SK-N-MC (cell line): ENCODE measurements around the gene TPR.

Source experiments
- DNase-seq: peaks from one replicate; pipeline ENCODE4 v3.0.0-alpha.2; 2011; ENCODE audit warnings: low read depth, low spot score
- H3K27ac ChIP-seq: fragments of 200-600 bp; sonication (generic); 2 replicates; pipeline ENCODE4 v1.5.1; 2016; ENCODE audit warnings: mixed run types
- H3K36me3 ChIP-seq: fragments of 200-600 bp; sonication (generic); 2 replicates; pipeline ENCODE4 v1.6.1; 2017; ENCODE audit warnings: antibody characterized with exemption, low read length, mixed read lengths; ENCODE audit not compliant: insufficient read depth
- H3K4me3 ChIP-seq: fragments of 200-600 bp; sonication (generic); 2 replicates; pipeline ENCODE4 v1.5.1; 2016
- H3K9ac ChIP-seq: fragments of 200-600 bp; sonication (generic); 2 replicates; pipeline ENCODE4 v1.8.0; 2017; ENCODE audit warnings: mixed run types, mixed read lengths; ENCODE audit not compliant: insufficient read length
- H3K9me3 ChIP-seq: fragments of 200-600 bp; sonication (generic); 2 replicates; pipeline ENCODE4 v1.6.1; 2017; ENCODE audit warnings: low read depth, mild to moderate bottlenecking, antibody characterized with exemption, low read length, moderate library complexity, mixed read lengths
- EZH2 ChIP-seq: fragments of 200-600 bp; sonication (generic); IDR thresholded peaks from one replicate; pipeline ENCODE4 v1.6.1; 2017; ENCODE audit warnings: antibody characterized with exemption
- FOXP2 ChIP-seq: optimal IDR thresholded peaks from 2 replicates; pipeline ENCODE3; 2011; ENCODE audit warnings: mild to moderate bottlenecking, moderate library complexity; ENCODE audit not compliant: insufficient read depth; ENCODE audit errors: extremely low read length, control extremely low read depth
- POLR2AphosphoS5 ChIP-seq: IDR thresholded peaks from 2 replicates; pipeline ENCODE4 v1.6.1; 2012; ENCODE audit warnings: mild to moderate bottlenecking, low read depth, low read length, borderline replicate concordance

TPR gene

DNA sequence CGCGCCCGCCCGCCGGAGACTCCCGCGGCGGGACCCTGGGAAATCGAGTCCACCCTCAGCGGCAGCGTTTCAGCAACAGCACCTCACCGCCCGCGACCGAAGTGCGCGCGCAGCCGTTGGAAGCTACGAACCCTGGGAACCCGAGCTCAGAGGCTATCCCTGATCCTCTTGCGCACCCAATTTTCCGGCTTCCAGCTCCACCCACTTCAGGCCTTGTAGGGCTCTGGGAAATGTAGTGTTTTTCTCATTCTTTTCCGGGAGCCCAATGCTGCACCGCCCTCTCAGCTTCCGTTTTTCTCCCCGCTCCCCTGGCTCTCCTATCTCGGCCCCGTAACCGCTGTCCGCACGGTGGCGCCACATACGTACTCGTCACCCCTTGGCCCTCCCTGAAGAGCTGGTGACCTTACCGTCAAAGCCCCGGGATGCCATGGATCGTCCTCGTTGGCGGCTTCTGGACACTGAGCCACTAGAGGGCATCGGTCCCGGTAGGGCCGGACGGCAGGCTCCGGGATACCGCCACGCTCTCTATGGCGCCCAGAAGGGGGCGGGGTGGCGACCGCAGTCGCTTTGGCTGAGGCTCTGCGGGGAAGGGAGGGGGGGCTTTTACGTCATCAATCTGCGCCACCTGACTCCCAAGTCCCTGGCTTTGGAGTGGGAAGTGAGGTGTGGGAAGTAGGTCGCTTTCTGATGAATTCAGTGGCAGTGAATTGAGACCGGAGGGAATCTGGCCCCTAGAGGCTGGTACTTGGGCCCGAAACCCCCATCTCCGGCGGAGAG is at the start of gene TPR, which contains the start of gene ODR4:
TSS of gene TPR (minus strand) at position 102 of the 777 bp plus-strand sequence. CDS start 225 bp downstream, outside the sequence.
TSS of gene ODR4 (plus strand) at position 687 of the 777 bp plus-strand sequence. CDS start 3,948 bp downstream, outside the sequence.
- Histone ChIP-seq H3K36me3 (peaks cover 43% of the 10 kb centered on the region), H3K9me3 (no peaks in the 10 kb centered on the region), H3K9ac (peak within 1 kb of the TSS; percentile 94), H3K27ac (peak within 1 kb of the TSS; percentile 98), H3K4me3 (peak within 1 kb of the TSS; percentile 96)
- DNase-seq = peak; percentile 99
- TF ChIP-seq POLR2AphosphoS5 (peak; percentile 92), EZH2 (no peak), FOXP2 (no peak)

DNA sequence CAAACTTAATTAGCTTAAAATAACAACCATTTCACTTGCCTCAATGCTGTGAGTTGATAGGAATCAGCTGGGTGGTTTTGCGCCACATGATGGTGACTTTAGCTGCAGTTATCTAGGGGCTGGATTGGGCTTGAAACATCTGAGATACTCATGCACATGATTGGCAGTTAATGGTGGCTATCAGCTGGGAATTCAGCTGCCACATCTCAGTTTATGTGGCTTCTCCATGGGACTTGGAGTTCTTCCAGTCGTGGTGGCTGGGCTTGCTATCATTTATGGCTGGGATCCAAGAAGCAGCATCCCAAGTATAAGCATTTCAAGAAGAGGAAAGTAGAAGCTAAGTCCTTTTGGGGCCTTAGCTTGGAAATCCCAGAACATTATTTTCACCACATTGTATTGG is 49.5 kb upstream of the TPR start:
- no peak overlapping the region for H3K27ac ChIP-seq
- TF ChIP-seq FOXP2 = no peak
- TF ChIP-seq EZH2 = no peak
- TF ChIP-seq POLR2AphosphoS5 = no peak
- H3K4me3 ChIP-seq = no peak overlapping the region
- DNase-seq = no peak
- H3K9ac ChIP-seq = no peak overlapping the region
- peaks cover 5% of the 10 kb centered on the region for H3K36me3 ChIP-seq
- H3K9me3 ChIP-seq = no peaks in the 10 kb centered on the region

DNA sequence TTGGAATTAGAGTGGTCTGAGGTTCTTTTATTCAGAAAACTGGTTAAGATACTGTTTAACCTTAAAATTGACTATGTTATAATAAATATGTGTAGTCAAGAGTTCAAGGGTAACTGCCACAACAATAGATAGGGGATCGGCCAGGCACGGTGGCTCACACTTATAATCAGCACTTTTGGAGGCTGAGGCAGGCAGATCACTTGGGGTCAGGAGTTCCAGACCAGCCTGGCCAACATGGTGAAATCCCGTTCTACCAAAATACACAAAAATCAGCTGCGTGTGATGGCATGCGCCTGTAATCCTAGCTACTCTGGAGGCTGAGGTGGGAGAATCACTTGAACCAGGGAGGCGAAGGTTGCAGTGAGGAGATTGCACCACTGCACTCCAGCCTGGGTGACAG is 46.4 kb upstream of the TPR start:
- DNase-seq = no peak
- TF ChIP-seq POLR2AphosphoS5 (no peak), EZH2 (no peak), FOXP2 (no peak)

DNA sequence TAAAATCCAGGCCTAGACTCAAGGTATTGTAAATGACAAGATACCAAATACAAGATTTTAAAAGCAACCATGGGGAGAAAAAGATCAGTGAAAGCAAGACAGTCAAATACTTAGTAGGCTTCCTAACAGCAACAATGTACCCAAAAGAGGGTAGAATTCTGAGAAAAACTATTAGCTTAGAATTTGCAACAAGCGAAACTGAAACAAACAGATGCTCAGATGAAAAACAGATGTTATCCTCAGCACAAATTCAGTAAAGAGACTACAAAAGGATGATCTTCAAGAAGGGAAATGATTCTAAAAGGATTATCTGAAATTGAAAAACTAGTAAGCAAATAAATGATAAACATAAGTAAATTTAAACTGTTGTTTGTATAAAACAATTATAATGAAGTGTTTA is 45.9 kb upstream of the TPR start:
- Histone ChIP-seq H3K9me3 (no peaks in the 10 kb centered on the region), H3K36me3 (peaks cover 23% of the 10 kb centered on the region), H3K27ac (0 out of 2 replicates have a peak overlapping the region, but pooled peaks have one; percentile 21), H3K9ac (no peak overlapping the region), H3K4me3 (no peak overlapping the region)
- TF ChIP-seq POLR2AphosphoS5 (no peak), EZH2 (no peak), FOXP2 (no peak)
- no peak for DNase-seq

More for the DNA sequence above, 46.4 kb upstream of the TPR start:
- Histone ChIP-seq H3K9ac (no peak overlapping the region), H3K9me3 (no peaks in the 10 kb centered on the region), H3K27ac (no peak overlapping the region), H3K4me3 (no peak overlapping the region), H3K36me3 (peaks cover 23% of the 10 kb centered on the region)

DNA sequence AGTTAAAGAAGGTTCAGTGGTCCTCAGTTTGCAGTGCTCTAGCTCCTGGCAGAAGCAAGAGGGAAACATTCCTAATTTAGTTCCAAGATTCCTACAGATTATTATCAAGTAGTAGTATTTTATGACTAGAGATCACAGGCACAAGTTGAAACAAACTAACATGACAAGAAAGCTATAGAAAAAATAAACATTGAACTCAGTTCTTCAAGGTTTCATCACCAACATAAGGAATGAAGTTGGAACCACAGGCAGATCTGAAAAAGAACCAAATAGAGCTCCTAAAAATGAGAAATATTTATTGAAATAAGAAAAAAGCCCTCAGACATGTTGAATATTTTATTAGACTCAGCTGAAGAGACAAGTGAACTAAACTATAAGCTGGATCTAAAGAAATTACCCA is 45.3 kb upstream of the TPR start:
- no peaks in the 10 kb centered on the region for H3K9me3 ChIP-seq
- H3K36me3 ChIP-seq = peaks cover 23% of the 10 kb centered on the region
- TF ChIP-seq FOXP2 (no peak), EZH2 (no peak), POLR2AphosphoS5 (no peak)
- DNase-seq = no peak
- no peak overlapping the region for H3K27ac ChIP-seq
- no peak overlapping the region for H3K4me3 ChIP-seq
- no peak overlapping the region for H3K9ac ChIP-seq

DNA sequence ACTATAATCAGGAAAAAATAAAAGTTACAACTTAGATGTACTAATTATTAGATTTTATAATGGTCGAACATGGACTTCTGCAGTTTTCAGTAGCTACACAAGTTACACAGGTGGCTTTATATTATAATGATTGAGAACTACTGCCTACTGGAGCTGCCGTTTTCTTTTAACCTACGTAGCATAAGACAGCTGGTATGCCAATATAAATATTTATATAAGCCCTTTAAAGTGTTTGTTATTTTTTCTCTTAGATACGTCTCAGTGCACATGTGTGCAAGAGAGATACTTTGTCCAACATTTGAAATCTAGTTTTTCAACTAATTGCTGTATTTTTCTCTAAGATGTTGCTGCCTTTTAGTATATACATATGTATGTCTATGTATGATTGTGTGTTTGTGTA is 43.5 kb upstream of the TPR start:
- Histone ChIP-seq H3K9ac (no peak overlapping the region), H3K36me3 (peaks cover 26% of the 10 kb centered on the region), H3K27ac (no peak overlapping the region), H3K4me3 (no peak overlapping the region), H3K9me3 (no peaks in the 10 kb centered on the region)
- TF ChIP-seq FOXP2 (no peak), POLR2AphosphoS5 (no peak), EZH2 (no peak)
- no peak for DNase-seq

DNA sequence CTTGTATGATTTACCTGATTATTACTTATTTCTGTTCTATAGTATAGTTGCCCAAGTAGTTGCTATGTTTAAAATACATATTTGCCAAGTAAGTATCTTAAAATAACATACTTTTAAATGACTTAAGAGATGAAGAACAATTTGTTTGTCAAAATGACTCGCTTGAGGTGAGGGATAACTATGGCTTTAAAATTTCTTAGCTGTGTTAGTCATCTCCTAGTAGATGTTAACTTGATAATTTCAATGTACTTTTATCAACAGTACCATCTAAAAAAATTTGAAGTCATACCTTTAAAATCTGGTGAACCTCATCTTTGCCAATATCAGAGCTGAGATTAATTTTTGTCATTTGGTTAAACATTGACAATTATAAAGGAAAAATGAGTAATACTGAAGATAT is 38.3 kb upstream of the TPR start:
- Histone ChIP-seq H3K9ac (no peak overlapping the region), H3K27ac (no peak overlapping the region), H3K9me3 (no peaks in the 10 kb centered on the region), H3K36me3 (peaks cover 34% of the 10 kb centered on the region), H3K4me3 (no peak overlapping the region)
- TF ChIP-seq EZH2 (no peak), POLR2AphosphoS5 (no peak), FOXP2 (no peak)
- DNase-seq = no peak

DNA sequence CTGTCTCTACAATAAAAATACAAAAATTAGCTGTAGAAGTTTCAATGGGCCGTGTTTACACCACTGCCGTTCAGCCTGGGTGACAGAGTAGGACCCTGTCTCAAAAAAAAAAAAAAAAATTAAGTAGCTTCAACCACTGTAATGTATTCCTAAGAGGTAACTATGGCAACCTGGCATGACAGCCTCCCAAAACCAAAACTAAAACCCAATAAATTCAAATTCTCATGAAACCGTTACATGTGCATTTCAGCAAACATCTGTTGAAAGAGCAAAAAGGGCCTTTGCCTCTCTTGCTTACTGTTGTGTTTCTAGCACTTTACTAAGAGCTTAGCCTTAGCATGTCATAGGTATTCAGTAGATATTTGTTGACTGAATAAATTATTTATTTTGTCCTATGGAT is 34.0 kb upstream of the TPR start:
- H3K27ac ChIP-seq = no peak overlapping the region
- DNase-seq = no peak
- TF ChIP-seq POLR2AphosphoS5 (no peak), EZH2 (no peak), FOXP2 (no peak)
- no peaks in the 10 kb centered on the region for H3K9me3 ChIP-seq
- no peak overlapping the region for H3K9ac ChIP-seq
- peaks cover 57% of the 10 kb centered on the region for H3K36me3 ChIP-seq
- no peak overlapping the region for H3K4me3 ChIP-seq

DNA sequence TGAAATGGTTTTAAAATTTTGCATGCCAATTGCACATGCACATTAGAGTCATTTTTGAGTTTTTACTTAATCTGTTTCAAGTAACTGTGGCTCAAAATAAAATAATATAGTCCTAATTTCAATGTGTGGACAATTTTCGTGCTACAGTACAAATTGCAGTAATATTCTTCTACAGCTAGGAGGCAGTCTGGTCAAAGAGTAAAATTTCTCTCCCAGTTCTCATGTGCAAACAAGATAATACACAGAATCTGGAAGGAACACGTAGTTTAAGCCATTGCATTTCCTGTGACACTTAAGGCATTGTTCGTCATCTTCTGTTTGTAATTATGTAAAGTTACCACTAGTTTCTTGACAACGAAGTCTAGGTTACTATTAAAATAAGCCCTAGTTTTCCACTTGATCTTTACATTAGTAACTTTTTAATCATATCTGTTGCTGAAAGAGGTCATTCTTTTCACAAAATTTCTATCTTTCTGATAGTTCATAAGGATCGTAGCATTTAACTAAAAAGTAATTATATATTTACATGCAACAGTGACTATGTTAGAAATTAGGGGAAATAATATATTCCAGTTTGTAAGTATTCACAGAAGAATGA is 29.5 kb upstream of the TPR start:
- peaks cover 52% of the 10 kb centered on the region for H3K36me3 ChIP-seq
- TF ChIP-seq FOXP2 = no peak
- no peak for TF ChIP-seq POLR2AphosphoS5
- no peak for TF ChIP-seq EZH2
- DNase-seq = no peak
- no peak overlapping the region for H3K27ac ChIP-seq
- H3K9me3 ChIP-seq = no peaks in the 10 kb centered on the region
- H3K9ac ChIP-seq = no peak overlapping the region
- H3K4me3 ChIP-seq = no peak overlapping the region
